Parathyroid adenoma (tissue), 2 donors: ENCODE data around the gene AIDA.
A peak's percentile ranks its signal among the peaks of the same experiment; 100 is the strongest.

ENCODE experiments used
- H2AFZ ChIP-seq: fragments of 300-600 bp; sonication (generic); one replicate; pipeline ENCODE4 v1.7.0; 2017; ENCODE audit warnings: antibody characterized with exemption, mild to moderate bottlenecking
- H3K27ac ChIP-seq: fragments of 300-600 bp; sonication (generic); one replicate; pipeline ENCODE4 v1.7.0; 2017
- H3K27me3 ChIP-seq: fragments of 300-600 bp; sonication (generic); one replicate; pipeline ENCODE4 v1.7.0; 2017; ENCODE audit warnings: low read length; ENCODE audit not compliant: control insufficient read depth, insufficient read depth
- H3K36me3 ChIP-seq: fragments of 300-600 bp; sonication (generic); one replicate; pipeline ENCODE4 v1.7.0; 2017; ENCODE audit warnings: low read length; ENCODE audit not compliant: control insufficient read depth, insufficient read depth
- H3K4me1 ChIP-seq: fragments of 300-600 bp; sonication (generic); one replicate; pipeline ENCODE4 v1.7.0; 2017; ENCODE audit warnings: control low read depth
- H3K4me2 ChIP-seq: fragments of 300-600 bp; sonication (generic); one replicate; pipeline ENCODE4 v1.7.0; 2017; ENCODE audit warnings: low read length
- H3K4me3 ChIP-seq: fragments of 300-600 bp; sonication (generic); one replicate; pipeline ENCODE4 v1.7.0; 2017; ENCODE audit warnings: low read depth, low read length
- H3K79me2 ChIP-seq: fragments of 300-600 bp; sonication (generic); one replicate; pipeline ENCODE4 v1.7.0; 2017; ENCODE audit warnings: control low read depth
- H3K9ac ChIP-seq: fragments of 300-600 bp; sonication (generic); one replicate; pipeline ENCODE4 v1.7.0; 2017; ENCODE audit warnings: mild to moderate bottlenecking
- H3K9me3 ChIP-seq: fragments of 300-600 bp; sonication (generic); one replicate; pipeline ENCODE4 v1.7.0; 2017; ENCODE audit warnings: low read length; ENCODE audit not compliant: control insufficient read depth
- CTCF ChIP-seq: fragments of 300-600 bp; sonication (generic); IDR thresholded peaks from one replicate; pipeline ENCODE4 v1.7.0; 2017; ENCODE audit warnings: antibody characterized with exemption, mild to moderate bottlenecking
- donor health status: primary hyperparathyroidism.

Gene AIDA

GRCh38 chr1:222642468-222642867, 69.8 kb downstream of the AIDA start:
- no peak overlapping the region for H3K27ac ChIP-seq
- no peak overlapping the region for H2AFZ ChIP-seq
- H3K4me1 ChIP-seq, result no peaks in the 10 kb centered on the region
- no peak for TF ChIP-seq CTCF
- no peaks in the 10 kb centered on the region for H3K9me3 ChIP-seq
- H3K36me3 ChIP-seq, result no peaks in the 10 kb centered on the region
- no peaks in the 10 kb centered on the region for H3K27me3 ChIP-seq
- peaks cover 4% of the 10 kb centered on the region for H3K79me2 ChIP-seq
- no peak overlapping the region for H3K4me2 ChIP-seq
- H3K9ac ChIP-seq, result no peak overlapping the region
- no peak overlapping the region for H3K4me3 ChIP-seq

GRCh38 chr1:222641269-222641948, 70.9 kb downstream of the AIDA start:
- H3K4me1 ChIP-seq, result no peaks in the 10 kb centered on the region
- peaks cover 4% of the 10 kb centered on the region for H3K79me2 ChIP-seq
- no peak overlapping the region for H3K4me2 ChIP-seq
- no peaks in the 10 kb centered on the region for H3K36me3 ChIP-seq
- no peaks in the 10 kb centered on the region for H3K27me3 ChIP-seq
- H3K4me3 ChIP-seq, result no peak overlapping the region
- H3K9ac ChIP-seq, result no peak overlapping the region
- H3K9me3 ChIP-seq, result no peaks in the 10 kb centered on the region
- no peak overlapping the region for H3K27ac ChIP-seq
- H2AFZ ChIP-seq, result no peak overlapping the region
- no peak for TF ChIP-seq CTCF

- no peak overlapping the region for H2AFZ ChIP-seq
- no peak overlapping the region for H3K27ac ChIP-seq
- H3K36me3 ChIP-seq, result no peaks in the 10 kb centered on the region
- no peaks in the 10 kb centered on the region for H3K9me3 ChIP-seq
- H3K27me3 ChIP-seq, result no peaks in the 10 kb centered on the region
- no peak overlapping the region for H3K4me2 ChIP-seq
- TF ChIP-seq CTCF, result peak; percentile 82
- no peaks in the 10 kb centered on the region for H3K79me2 ChIP-seq
- no peak overlapping the region for H3K4me3 ChIP-seq
- H3K4me1 ChIP-seq, result no peaks in the 10 kb centered on the region
- no peak overlapping the region for H3K9ac ChIP-seq
Observed at GRCh38 chr1:222634180-222635013, 77.9 kb downstream of the AIDA start.

- no peak overlapping the region for H3K27ac ChIP-seq
- no peaks in the 10 kb centered on the region for H3K9me3 ChIP-seq
- no peak overlapping the region for H3K9ac ChIP-seq
- no peak overlapping the region for H3K4me3 ChIP-seq
- no peak for TF ChIP-seq CTCF
- H3K79me2 ChIP-seq, result no peaks in the 10 kb centered on the region
- H3K4me1 ChIP-seq, result no peaks in the 10 kb centered on the region
- no peaks in the 10 kb centered on the region for H3K27me3 ChIP-seq
- no peak overlapping the region for H3K4me2 ChIP-seq
- no peak overlapping the region for H2AFZ ChIP-seq
- H3K36me3 ChIP-seq, result no peaks in the 10 kb centered on the region
Observed at GRCh38 chr1:222632749-222633148, 79.5 kb downstream of the AIDA start.
